Tibial artery (tissue), 4 donors: ENCODE data around the gene ACAP2.

Experiments
- DNase-seq, 2 donors: peaks; one replicate each; pipeline ENCODE4 v3.0.0-alpha.2; 2019
- H3K27ac ChIP-seq, 2 donors: fragments of 200-600 bp; sonication (generic) in 1 of 2; 1 replicate in 1 of 2; 2 replicates in 1 of 2; pipeline ENCODE4 v1.5.1; 2018 to 2019; ENCODE audit warnings: mild to moderate bottlenecking in 1 of 2
- H3K27me3 ChIP-seq, 2 donors: fragments of 200-600 bp; sonication (generic) in 1 of 2; one replicate each; pipeline versions ENCODE4 v1.5.1 to v1.6.0; 2016 to 2019
- H3K36me3 ChIP-seq, 3 donors: fragments of 200-600 bp; sonication (generic) in 2 of 3; one replicate each; pipeline ENCODE4 v1.5.1; 2016 to 2019; ENCODE audit warnings: mild to moderate bottlenecking in 2 of 3
- H3K4me1 ChIP-seq, 4 donors: fragments of 200-600 bp; sonication (generic) in 2 of 4; 1 replicate in 3 of 4; 2 replicates in 1 of 4; pipeline ENCODE4 v1.5.1; 2016 to 2019
- H3K4me3 ChIP-seq, 2 donors: fragments of 200-600 bp; sonication (generic) in 1 of 2; 1 replicate in 1 of 2; 2 replicates in 1 of 2; pipeline ENCODE4 v1.5.1; 2018 to 2019; ENCODE audit warnings: mild to moderate bottlenecking in 2 of 2
- H3K9me3 ChIP-seq, 3 donors: fragments of 200-600 bp; sonication (generic) in 1 of 3; one replicate each; pipeline ENCODE4 v1.5.1; 2016 to 2019
- intact Hi-C: fragments of 100-400 bp; cut with DNase I; formaldehyde crosslinking; loops from one replicate; pipeline ENCODE4 v1.15.0; 2023; ENCODE audit warnings: low total_unique reads
- TF ChIP-seq, protein P1 (sequence below), 2 experiments: fragments of 200-600 bp in 1 of 2; fragments of 450-650 bp in 1 of 2; IDR thresholded peaks; one replicate each; pipeline ENCODE4 v1.5.1; 2017 to 2019; ENCODE audit warnings: antibody characterized with exemption in 2 of 2, mild to moderate bottlenecking in 1 of 2, moderate library complexity in 1 of 2

ACAP2 gene

DNA sequence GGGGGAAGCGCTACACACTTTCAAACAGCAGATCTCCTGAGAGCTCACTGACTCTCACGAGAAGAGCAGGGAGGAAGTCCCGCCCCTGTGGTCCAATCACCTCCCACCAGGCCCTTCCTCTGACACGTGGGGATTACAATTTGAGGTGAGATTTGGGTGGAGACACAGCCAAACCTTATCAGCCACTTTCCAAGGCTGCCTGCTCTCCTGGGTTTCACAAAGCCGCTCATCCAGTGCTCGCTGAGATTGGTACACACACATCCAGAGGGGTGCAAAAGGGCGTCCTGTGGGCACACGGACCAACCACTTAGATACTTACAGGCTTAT is 195.0 kb downstream of the ACAP2 start:
- no peaks in the 10 kb centered on the region for H3K4me1 ChIP-seq
- H3K27me3 ChIP-seq = no peaks in the 10 kb centered on the region
- intact Hi-C loops = no loop called here
- H3K36me3 ChIP-seq = peaks cover 0 to 4% (median 0%) of the 10 kb centered on the region in 3 donors
- TF ChIP-seq, protein P1, sequence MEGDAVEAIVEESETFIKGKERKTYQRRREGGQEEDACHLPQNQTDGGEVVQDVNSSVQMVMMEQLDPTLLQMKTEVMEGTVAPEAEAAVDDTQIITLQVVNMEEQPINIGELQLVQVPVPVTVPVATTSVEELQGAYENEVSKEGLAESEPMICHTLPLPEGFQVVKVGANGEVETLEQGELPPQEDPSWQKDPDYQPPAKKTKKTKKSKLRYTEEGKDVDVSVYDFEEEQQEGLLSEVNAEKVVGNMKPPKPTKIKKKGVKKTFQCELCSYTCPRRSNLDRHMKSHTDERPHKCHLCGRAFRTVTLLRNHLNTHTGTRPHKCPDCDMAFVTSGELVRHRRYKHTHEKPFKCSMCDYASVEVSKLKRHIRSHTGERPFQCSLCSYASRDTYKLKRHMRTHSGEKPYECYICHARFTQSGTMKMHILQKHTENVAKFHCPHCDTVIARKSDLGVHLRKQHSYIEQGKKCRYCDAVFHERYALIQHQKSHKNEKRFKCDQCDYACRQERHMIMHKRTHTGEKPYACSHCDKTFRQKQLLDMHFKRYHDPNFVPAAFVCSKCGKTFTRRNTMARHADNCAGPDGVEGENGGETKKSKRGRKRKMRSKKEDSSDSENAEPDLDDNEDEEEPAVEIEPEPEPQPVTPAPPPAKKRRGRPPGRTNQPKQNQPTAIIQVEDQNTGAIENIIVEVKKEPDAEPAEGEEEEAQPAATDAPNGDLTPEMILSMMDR (IDR thresholded peaks at IDR 0.05) = no peak
- no peaks in the 10 kb centered on the region for H3K9me3 ChIP-seq
- no peak overlapping the region for H3K4me3 ChIP-seq
- DNase-seq = peak in 1 of 2 donors; percentile 19
- H3K27ac ChIP-seq = no peak overlapping the region

DNA sequence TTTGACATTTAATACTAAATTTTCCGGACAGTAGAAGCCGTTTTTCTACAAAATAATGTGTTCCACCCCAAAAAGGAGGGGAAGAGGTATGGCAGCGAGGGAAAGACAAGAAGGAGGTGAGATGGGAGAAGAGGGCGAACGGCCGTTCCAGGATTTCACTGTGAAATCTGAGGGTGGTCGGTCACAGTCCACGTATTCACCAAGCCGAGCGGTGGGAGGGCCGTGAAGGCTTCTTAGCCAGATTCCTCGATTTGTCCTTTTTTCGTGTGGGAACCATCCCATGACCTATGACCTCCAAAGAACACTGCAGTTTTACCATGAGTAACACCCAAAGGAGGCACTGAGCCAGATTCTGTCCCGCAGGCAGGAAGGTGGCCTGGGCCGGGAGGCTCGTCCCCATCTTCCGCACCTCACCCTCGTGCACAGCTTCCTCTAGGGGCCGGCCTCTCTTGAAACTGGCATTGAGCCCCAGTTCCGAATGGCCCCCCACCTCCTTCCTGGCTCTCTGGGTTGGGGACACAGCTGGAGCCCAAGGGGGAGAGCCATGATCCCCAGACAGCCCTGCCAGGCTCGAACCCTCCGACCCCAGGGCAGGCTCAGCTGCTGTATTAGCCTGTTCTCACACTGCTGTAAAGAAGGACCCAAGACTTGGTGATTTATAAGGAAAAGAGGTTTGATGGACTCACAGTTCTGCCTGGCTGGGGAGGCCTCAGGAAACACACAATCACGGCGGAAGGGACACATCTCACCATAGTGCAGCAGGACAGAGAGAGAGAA is 195.5 kb downstream of the ACAP2 start:
- no peaks in the 10 kb centered on the region for H3K9me3 ChIP-seq
- H3K4me1 ChIP-seq = no peaks in the 10 kb centered on the region
- H3K27ac ChIP-seq = no peak overlapping the region
- H3K27me3 ChIP-seq = no peaks in the 10 kb centered on the region
- H3K4me3 ChIP-seq = no peak overlapping the region
- intact Hi-C loops = no loop called here
- peak in 1 of 2 donors; percentile 45 for DNase-seq
- H3K36me3 ChIP-seq = peaks cover 0 to 4% (median 0%) of the 10 kb centered on the region in 3 donors
- TF ChIP-seq, protein P1 (IDR thresholded peaks at IDR 0.05) = no peak

DNA sequence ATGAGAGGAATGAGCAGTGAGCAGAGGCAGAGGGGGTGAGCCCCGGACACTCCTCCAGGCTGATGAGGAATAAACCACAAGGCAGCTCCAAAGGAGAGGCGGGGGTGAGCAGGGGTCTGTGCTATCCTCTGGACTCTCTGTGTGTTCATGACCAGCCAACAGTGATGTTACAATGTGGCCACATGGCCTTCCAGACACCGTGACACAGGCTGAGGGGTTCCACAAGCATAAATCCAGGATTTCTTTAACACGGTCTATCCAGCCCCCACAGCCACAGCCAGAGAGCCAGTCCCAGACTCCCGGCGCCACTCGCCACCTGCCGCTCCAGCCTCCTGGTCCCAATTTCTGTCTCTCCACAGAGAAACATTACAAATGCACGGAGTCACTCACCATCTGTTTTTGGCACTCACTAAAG is 196.2 kb downstream of the ACAP2 start:
- Histone ChIP-seq H3K36me3 (peaks cover 0 to 4% (median 0%) of the 10 kb centered on the region in 3 donors), H3K27me3 (no peaks in the 10 kb centered on the region), H3K27ac (no peak overlapping the region), H3K4me3 (no peak overlapping the region), H3K4me1 (no peaks in the 10 kb centered on the region), H3K9me3 (no peaks in the 10 kb centered on the region)
- intact Hi-C loops = no loop called here
- peak in 1 of 2 donors; percentile 43 for DNase-seq
- TF ChIP-seq, protein P1 (IDR thresholded peaks at IDR 0.05) = no peak

DNA sequence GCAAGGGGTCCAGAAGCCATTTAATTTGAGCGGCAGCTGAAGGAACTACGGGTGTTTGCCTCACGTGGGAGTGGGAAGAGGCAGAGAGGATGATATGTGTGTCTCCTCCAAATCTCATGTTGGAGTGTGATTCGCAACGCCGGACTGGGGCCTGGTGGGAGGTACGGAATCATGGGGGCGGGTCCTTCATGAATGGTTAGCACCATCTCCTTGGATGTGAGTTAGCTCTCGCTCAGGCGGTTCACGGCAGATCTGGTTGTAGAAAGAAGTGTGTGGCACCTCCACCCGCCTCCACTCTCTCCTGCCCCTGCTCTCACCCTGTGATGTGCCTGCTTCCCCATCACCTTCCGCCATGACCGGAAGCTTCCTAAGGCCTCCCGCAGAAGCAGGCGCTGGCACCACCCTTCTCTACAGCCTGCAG is 197.3 kb downstream of the ACAP2 start:
- H3K27ac ChIP-seq = no peak overlapping the region
- peaks cover 0 to 4% (median 0%) of the 10 kb centered on the region in 3 donors for H3K36me3 ChIP-seq
- no peak overlapping the region for H3K4me3 ChIP-seq
- peak in 1 of 2 donors; percentile 54 for DNase-seq
- H3K4me1 ChIP-seq = peaks cover 0 to 5% (median 3%) of the 10 kb centered on the region in 4 donors
- no peaks in the 10 kb centered on the region for H3K27me3 ChIP-seq
- TF ChIP-seq, protein P1 (IDR thresholded peaks at IDR 0.05) = no peak
- intact Hi-C loops = no loop called here
- H3K9me3 ChIP-seq = no peaks in the 10 kb centered on the region

DNA sequence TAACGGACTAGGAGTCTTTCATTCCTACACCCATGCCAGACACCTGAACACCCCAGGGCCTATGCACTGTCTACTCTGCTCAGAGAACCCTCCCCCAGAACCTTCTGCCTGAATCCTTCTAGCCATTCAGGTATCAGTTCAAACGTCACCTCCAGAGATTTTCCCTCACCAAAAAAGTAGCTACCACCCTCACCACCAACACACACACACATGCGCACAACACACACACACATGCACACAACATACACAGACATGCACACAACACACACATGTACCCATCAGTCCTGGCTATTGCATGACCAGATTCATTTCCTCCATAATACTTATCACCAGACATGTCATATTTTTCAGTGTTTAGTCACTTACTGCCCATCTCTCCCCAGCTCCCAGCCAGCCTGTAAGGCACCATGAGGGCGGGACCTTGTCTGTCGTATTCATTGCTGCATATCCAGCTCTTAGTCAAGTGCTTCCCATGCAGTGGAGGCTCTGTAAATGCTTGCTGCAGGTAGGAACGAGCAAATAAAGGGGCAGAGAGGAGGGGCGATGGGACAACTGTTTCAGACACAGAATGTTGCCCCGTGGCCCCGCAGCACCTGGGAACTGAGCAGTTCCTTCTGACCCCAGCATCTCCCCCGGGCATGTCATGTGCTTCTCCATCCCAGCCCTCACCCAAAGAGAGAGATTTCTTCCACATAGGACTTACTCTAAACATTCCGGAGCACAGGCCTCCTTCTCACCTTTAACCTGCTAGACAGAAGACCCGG is 201.0 kb downstream of the ACAP2 start:
- peak in 1 of 2 donors; percentile 48 for DNase-seq
- H3K27ac ChIP-seq = no peak overlapping the region
- H3K4me3 ChIP-seq = no peak overlapping the region
- H3K4me1 ChIP-seq = peaks cover 3 to 24% (median 21%) of the 10 kb centered on the region in 4 donors
- H3K9me3 ChIP-seq = no peaks in the 10 kb centered on the region
- H3K36me3 ChIP-seq = peaks cover 0 to 4% (median 0%) of the 10 kb centered on the region in 3 donors
- intact Hi-C loops = no loop called here
- no peaks in the 10 kb centered on the region for H3K27me3 ChIP-seq
- TF ChIP-seq, protein P1 (IDR thresholded peaks at IDR 0.05) = no peak
